ENCODE data around the gene RUNDC3A. TPM values are rescaled to one million over a fixed set of nuclear protein-coding genes. Genes with fewer than 3 reads are reported as not detected.
"Not testable (repeated sequence)": the region's sequence is repeated elsewhere in the genome, so short reads cannot be mapped to it uniquely, and the experiment has no call there.

The RUNDC3A gene
- total RNA-seq, 1 donor from 2014 or later: 0.11 TPM

- intact Hi-C loops (cut with micrococcal nuclease): no loop called here
Observed at GRCh38 chr17:44356241-44356640, 47.8 kb downstream of the RUNDC3A start.

DNA sequence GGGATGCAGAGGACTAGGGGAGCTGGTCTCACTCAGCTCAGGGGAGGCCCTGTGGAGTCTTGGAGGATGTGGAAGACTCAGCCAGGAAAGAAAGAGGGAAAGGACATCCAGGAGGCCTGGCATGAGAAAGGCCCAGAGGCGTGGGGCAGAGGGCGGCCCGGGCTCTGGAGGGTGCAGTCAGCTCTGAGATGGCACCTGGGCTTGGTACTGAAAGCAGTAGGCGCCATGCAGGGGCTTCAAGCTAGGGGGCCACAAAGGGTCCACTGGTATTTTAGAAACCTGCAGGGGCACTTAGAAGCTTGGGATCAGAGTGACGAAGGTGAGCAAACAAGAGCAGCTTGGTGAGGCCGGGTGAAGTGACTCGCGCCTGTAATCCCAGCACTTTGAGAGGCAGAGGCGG lies 49.7 kb downstream of the RUNDC3A start:
- intact Hi-C loops (cut with micrococcal nuclease): no loop called here

- intact Hi-C loops (cut with micrococcal nuclease): no loop called here
Observed at GRCh38 chr17:44359006-44359405, 50.6 kb downstream of the RUNDC3A start.

- intact Hi-C loops (cut with micrococcal nuclease): no loop called here
Observed at GRCh38 chr17:44359458-44360143, 51.2 kb downstream of the RUNDC3A start.

DNA sequence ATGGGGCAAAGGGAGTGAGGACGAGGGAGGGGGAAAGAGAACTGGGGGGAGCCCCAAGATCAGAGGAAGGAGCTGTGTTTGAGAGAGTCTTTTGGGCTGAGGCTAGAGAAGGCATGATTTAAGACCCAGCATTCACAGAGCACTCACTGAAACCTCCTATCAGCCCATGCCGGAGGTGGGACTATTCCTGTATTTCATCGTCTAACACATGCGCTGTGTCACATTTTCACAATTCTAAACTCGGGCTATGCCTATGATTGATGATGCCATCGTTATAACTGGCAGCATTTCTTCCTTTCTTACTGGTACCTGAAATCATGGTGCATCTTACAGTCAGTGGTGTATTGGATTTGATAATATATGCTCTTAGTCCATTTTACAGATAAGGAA lies 51.7 kb downstream of the RUNDC3A start:
- intact Hi-C loops (cut with micrococcal nuclease): no loop called here

DNA sequence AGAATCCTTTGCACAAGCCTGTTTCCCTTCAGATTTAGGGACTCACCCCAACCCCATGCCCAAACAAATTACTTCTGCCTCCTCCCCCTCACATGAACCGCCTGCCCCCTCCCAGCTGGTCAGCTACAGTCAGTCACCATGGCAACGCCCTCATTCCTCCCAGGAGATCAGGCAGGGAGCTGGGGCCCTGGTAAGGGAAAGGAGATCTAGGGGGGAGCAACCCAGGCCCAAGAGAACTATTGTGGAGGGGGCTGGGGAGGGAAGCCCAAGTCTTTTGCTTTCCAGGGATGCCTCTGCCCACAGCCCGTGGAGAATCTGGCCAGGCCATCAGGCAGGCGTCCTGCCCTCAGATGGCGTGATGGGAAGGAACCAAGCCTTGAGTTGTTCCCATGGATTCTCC lies 52.4 kb downstream of the RUNDC3A start:
- intact Hi-C loops (cut with micrococcal nuclease): no loop called here

GRCh38 chr17:44361292-44362260 lies 53.2 kb downstream of the RUNDC3A start:
- intact Hi-C loops (cut with micrococcal nuclease): no loop called here

- intact Hi-C loops (cut with micrococcal nuclease): no loop called here
Observed at GRCh38 chr17:44362459-44362948, 54.1 kb downstream of the RUNDC3A start.

- intact Hi-C loops (cut with micrococcal nuclease): no loop called here
Observed at GRCh38 chr17:44362949-44363612, 54.7 kb downstream of the RUNDC3A start.

DNA sequence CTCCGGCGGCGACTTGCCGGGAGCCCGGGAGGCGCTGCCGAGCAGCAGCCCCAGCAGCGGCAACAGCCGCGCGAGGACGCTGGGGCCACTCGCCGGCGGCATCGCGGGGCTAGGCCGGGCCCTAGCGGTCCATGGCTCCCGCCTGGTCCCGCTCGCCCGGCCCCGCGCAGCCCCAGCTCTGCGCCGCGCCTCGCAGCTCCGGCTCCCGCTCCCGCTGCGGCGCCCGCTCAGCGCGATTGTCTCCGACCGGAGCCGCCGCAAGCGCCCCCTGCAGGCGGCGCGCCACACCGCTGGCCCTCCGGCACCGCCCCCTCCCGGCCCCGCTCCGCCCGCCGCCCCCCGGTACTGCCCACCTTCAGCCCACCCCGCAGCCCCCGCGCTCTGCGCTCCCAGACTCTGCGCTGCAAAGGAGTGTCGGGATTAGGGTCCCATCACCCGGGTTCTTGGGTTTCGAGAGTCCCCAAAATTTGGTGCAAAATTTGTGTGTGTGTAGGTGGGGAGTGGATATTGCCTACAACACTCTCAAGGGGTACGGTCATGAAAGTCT lies 55.3 kb downstream of the RUNDC3A start, which contains the start of gene FAM171A2:
Gene FAM171A2 (minus strand): TSS at position 241 of the 547 bp plus-strand sequence. CDS start 139 bp downstream, at position 102.
- intact Hi-C loops (cut with micrococcal nuclease): no loop called here

- intact Hi-C loops (cut with micrococcal nuclease): not testable (repeated sequence)
Observed at GRCh38 chr17:44365051-44365450, 56.6 kb downstream of the RUNDC3A start.

GRCh38 chr17:44367231-44367979 lies 59.0 kb downstream of the RUNDC3A start:
- intact Hi-C loops (cut with micrococcal nuclease): no loop called here

Other genes with a start within 250 kb of the RUNDC3A start
- 66.8 and 69.2 TPM in 2 replicates for gene LSM12, start 241.9 kb upstream of the RUNDC3A start, total RNA-seq
- 22.7 and 25.5 TPM in 2 replicates for gene G6PC3, start 237.9 kb upstream of the RUNDC3A start, total RNA-seq
- 10.3 and 14.7 TPM in 2 replicates for gene HDAC5, start 185.0 kb upstream of the RUNDC3A start, total RNA-seq
- 14.3 and 15.2 TPM in 2 replicates for gene HROB, start 166.7 kb upstream of the RUNDC3A start, total RNA-seq
- 0.75 TPM in 1 of 2 replicates, not detected in the other for gene ASB16, start 137.9 kb upstream of the RUNDC3A start, total RNA-seq
- gene TMUB2, start 121.6 kb upstream of the RUNDC3A start, total RNA-seq: 29.7 and 31.1 TPM in 2 replicates
- 116 TPM in 2 replicates for gene ATXN7L3, start 108.7 kb upstream of the RUNDC3A start, total RNA-seq
- gene UBTF, start 88.9 kb upstream of the RUNDC3A start, total RNA-seq: 168 and 172 TPM in 2 replicates
- not detected in 2 replicates for gene SLC4A1, start 40.5 kb upstream of the RUNDC3A start, total RNA-seq
- 110 TPM in 2 replicates for gene SLC25A39, start 16.2 kb downstream of the RUNDC3A start, total RNA-seq
- 41.7 and 44.2 TPM in 2 replicates for gene GRN, start 36.7 kb downstream of the RUNDC3A start, total RNA-seq
- 0.16 and 0.34 TPM in 2 replicates for gene FAM171A2, start 55.3 kb downstream of the RUNDC3A start, total RNA-seq
- gene ITGA2B, start 81.0 kb downstream of the RUNDC3A start, total RNA-seq: 0.39 and 1.2 TPM in 2 replicates
- gene GPATCH8, start 194.8 kb downstream of the RUNDC3A start, total RNA-seq: 43.7 and 49.2 TPM in 2 replicates
- gene FZD2, start 248.9 kb downstream of the RUNDC3A start, total RNA-seq: 0.30 and 0.52 TPM in 2 replicates